Endometrial microvascular endothelial cells (primary cell): ENCODE measurements around the gene TCF12. TPM values are rescaled to one million over a fixed set of nuclear protein-coding genes. Genes with fewer than 3 reads are reported as not detected.
"Not testable (repeated sequence)": the region's sequence is repeated elsewhere in the genome, so short reads cannot be mapped to it uniquely, and the experiment has no call there.

Source experiments
- in situ Hi-C: cut with HindIII; loops from 2 replicates; pipeline ENCODE4 v1.10.0; 2017; ENCODE audit warnings: low sequenced_read_pairs, low pct_unique_long_range_greater_than_20kb; ENCODE audit errors: inconsistent ontology term
- total RNA-seq: library from RNA; depleted of rRNA; stranded (reverse); fragments of >200 nt; gene quantifications from one replicate; pipeline ENCODE4 v1.2.3, GENCODE V29; 2015; ENCODE audit errors: inconsistent ontology term

The TCF12 gene
- total RNA-seq, 1 donor from 2014 or later, result 40.4 TPM

GRCh38 chr15:57097919-57098543 lies 179.6 kb downstream of the TCF12 start:
- in situ Hi-C loops, result not testable (repeated sequence)

GRCh38 chr15:57098896-57099295 lies 180.5 kb downstream of the TCF12 start:
- in situ Hi-C loops, result no loop called here

- in situ Hi-C loops, result no loop called here
Observed at GRCh38 chr15:57100136-57100539, 181.7 kb downstream of the TCF12 start.

- in situ Hi-C loops, result no loop called here
Observed at GRCh38 chr15:57102858-57103257, 184.4 kb downstream of the TCF12 start.

GRCh38 chr15:57108296-57108695 lies 189.9 kb downstream of the TCF12 start:
- in situ Hi-C loops, result no loop called here

- in situ Hi-C loops, result no loop called here
Observed at GRCh38 chr15:57109005-57109404, 190.6 kb downstream of the TCF12 start.

GRCh38 chr15:57111002-57111401 lies 192.6 kb downstream of the TCF12 start:
- in situ Hi-C loops, result no loop called here

- in situ Hi-C loops, result no loop called here
Observed at GRCh38 chr15:57112178-57112577, 193.7 kb downstream of the TCF12 start.

GRCh38 chr15:57114070-57114469 lies 195.6 kb downstream of the TCF12 start:
- in situ Hi-C loops, result no loop called here

- in situ Hi-C loops, result no loop called here
Observed at GRCh38 chr15:57118013-57118799, 199.8 kb downstream of the TCF12 start.

- in situ Hi-C loops, result no loop called here
Observed at GRCh38 chr15:57122080-57122840, 203.8 kb downstream of the TCF12 start.

- in situ Hi-C loops, result no loop called here
Observed at GRCh38 chr15:57124036-57124435, 205.6 kb downstream of the TCF12 start.

- in situ Hi-C loops, result loop anchor here (25.0 kb wide), 2 partner anchors 192 to 642 kb away; no protein-coding TSS in a partner anchor
Observed at GRCh38 chr15:57129064-57129463, 210.6 kb downstream of the TCF12 start.

GRCh38 chr15:57130956-57131355 lies 212.5 kb downstream of the TCF12 start:
- in situ Hi-C loops, result loop anchor here (25.0 kb wide), 2 partner anchors 194 to 644 kb away; no protein-coding TSS in a partner anchor

- in situ Hi-C loops, result loop anchor here (25.0 kb wide), 2 partner anchors 196 to 646 kb away; no protein-coding TSS in a partner anchor
Observed at GRCh38 chr15:57133127-57133968, 214.9 kb downstream of the TCF12 start.

GRCh38 chr15:57134071-57134605 lies 215.7 kb downstream of the TCF12 start:
- in situ Hi-C loops, result loop anchor here (25.0 kb wide), 2 partner anchors 197 to 647 kb away; no protein-coding TSS in a partner anchor

- in situ Hi-C loops, result loop anchor here (25.0 kb wide), 2 partner anchors 198 to 648 kb away; no protein-coding TSS in a partner anchor
Observed at GRCh38 chr15:57134851-57135250, 216.4 kb downstream of the TCF12 start.

GRCh38 chr15:57135800-57136199 lies 217.4 kb downstream of the TCF12 start:
- in situ Hi-C loops, result loop anchor here (25.0 kb wide), 2 partner anchors 198 to 648 kb away; no protein-coding TSS in a partner anchor
